HG03095 (cell line): Measurements from ENCODE around the gene FBXO33.
"Not testable (repeated sequence)": the region's sequence is repeated elsewhere in the genome, so short reads cannot be mapped to it uniquely, and the experiment has no call there.

Experiments
- ATAC-seq: cut with Tn5 transposase; IDR thresholded peaks from one replicate; pipeline ENCODE4 v1.9.1; 2021; ENCODE audit warnings: moderate library complexity; ENCODE audit not compliant: unreplicated experiment

The FBXO33 gene

DNA sequence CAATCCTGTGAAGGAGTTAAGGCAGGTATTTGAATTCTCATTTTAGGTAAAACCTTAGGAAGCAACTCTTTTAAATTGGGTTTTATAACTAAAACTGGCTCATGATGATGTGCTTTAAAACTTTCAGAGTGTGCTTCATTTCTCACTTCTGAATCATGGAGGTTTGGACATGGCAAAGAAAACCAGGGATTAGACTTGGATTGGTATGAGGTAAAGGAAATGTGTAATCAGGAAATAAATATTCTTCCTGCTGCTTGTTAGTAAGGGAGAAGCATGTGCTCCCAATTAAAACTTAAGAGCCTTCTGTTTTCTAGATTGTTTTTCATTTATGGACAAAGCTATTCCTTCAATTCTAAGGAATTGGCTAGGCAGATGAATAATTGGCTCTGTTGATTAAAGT lies 57.4 kb downstream of the FBXO33 start:
- ATAC-seq, result no peak

DNA sequence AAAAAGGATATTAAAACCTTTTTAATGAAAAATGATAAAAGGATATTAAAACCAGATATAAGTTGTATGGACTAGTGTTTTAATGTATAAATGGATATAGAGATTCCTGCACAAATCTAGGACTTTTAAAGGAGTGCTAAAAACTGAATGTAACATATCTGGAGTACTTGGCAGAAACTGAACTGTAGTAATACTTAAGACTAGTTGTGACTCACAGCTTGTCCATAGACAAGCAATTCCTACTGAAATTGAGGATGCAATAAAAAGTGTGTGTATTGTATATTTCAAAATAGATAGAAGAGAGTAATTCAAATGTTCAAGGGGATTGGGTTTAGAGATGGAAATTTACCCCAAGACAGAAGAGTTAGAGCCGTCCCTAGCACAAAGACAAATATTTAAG lies 59.6 kb downstream of the FBXO33 start:
- no peak for ATAC-seq

- ATAC-seq, result no peak
Observed at GRCh38 chr14:39370415-39370814, 61.8 kb downstream of the FBXO33 start.

DNA sequence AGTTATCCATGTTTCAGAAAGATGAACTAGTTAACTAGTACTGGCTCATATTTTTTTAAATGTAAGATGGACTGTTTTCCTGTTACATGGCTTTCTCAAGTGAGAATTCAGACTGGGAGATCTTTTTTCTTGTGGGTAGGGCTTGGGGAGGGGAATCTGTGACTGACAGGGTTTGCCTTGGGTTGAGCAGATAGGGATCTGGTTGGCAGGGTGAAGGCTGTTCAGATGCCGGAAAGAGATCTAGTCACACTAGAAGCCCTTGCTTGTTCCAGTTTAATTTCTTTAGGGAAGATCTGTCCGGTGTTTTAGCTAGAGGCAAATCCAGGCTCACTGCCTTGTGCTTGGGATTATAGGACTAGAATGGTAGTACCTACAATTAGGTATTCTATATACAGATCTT lies 63.2 kb downstream of the FBXO33 start:
- no peak for ATAC-seq

- no peak for ATAC-seq
Observed at GRCh38 chr14:39368261-39368959, 63.8 kb downstream of the FBXO33 start.

DNA sequence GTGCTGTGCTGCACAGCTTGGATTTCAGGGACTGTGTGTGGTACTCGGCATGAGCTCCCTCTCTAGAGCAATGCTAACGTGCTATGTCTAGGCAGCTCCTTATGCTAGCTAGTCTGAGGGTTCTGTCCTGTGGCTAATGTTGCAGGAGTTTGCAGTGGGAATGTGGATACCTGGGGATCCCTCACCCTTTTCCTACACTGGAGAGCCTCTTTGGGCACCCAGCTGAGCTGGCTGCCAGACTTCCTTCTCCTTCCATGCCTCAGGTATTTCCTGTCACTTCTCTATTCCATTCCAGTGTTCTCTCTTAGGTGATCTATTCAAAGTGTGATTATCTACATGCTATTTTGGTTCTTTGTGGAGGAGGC lies 64.9 kb downstream of the FBXO33 start:
- no peak for ATAC-seq

GRCh38 chr14:39366460-39367386 lies 65.5 kb downstream of the FBXO33 start:
- no peak for ATAC-seq

DNA sequence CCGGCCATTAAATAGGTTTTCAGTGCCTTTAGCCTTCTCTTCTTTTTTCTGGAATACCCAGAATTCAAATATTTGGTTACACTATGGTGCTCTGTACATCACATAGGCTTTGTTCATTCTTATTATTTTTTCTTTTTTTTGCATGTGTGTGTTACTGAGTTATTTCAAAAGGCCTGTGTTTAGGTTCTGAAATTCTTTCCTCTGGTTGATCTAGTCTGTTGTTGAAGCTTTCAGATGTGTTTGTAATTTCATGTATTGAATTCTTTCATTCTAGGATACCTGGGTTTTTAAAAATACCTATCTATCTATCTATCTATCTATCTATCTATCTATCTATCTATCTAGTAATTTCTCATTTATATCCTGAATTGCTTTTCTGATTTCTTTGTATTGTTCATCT lies 66.9 kb downstream of the FBXO33 start:
- ATAC-seq, result no peak

- no peak for ATAC-seq
Observed at GRCh38 chr14:39364509-39364908, 67.7 kb downstream of the FBXO33 start.

GRCh38 chr14:39361556-39361955 lies 70.7 kb downstream of the FBXO33 start:
- ATAC-seq, result not testable (repeated sequence)

GRCh38 chr14:39360316-39360715 lies 71.9 kb downstream of the FBXO33 start:
- ATAC-seq, result no peak

DNA sequence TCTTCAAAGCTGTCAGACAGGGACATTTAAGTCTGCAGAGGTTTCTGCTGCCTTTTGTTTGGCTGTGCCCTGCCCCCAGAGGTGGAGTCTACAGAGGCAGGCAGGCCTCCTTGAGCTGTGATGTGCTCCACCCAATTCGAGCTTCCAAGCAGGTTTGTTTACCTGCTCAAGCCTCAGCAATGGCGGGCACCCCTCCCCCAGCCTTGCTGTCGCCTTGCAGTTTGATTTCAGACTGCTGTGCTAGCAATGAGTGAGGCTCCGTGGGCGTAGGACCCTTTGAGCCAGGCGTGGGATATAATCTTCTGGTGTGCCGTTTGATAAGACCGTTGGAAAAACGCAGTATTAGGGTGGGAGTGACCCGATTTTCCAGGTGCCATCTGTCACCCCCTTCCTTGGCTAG lies 73.2 kb downstream of the FBXO33 start:
- ATAC-seq, result not testable (repeated sequence)

DNA sequence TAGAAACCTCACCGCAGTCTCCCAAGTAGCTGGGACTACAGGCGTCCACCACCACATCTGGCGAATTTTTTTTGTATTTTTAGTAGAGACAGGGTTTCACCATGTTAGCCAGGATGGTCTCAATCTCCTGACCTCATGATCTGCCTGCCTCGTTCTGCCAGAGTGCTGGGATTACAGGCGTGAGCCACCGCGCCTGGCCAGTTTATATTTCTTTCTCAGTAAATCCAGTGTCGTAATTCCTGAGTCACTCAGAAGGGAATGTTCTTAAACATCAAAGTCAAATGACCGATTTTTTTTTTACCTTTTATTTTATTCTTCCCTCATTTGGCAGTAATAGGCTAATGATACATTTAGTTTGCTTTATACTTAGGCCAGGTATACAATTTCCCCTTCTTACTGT lies 80.5 kb downstream of the FBXO33 start:
- no peak for ATAC-seq

DNA sequence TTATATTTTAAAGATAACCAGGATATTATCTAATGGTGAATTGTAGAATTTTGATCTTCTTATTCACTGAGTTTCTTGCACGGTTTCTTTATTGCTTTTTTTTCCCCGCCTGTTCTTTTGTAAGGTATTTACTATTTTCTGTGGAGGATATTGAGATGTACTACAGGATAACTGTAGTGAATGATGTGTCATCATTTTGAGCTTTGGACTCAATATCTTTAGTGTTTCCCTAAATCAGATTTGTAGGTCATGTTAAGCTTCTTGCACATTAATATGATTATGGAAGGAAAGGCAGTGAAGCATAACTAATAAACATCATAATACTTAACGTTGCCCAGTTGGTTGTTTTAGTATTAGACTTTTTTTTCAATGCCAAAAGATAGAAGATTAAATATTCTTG lies 81.4 kb downstream of the FBXO33 start:
- ATAC-seq, result no peak
